ENCODE measurements around the gene PDZD2. TPM values are rescaled to one million over a fixed set of nuclear protein-coding genes. Genes with fewer than 3 reads are reported as not detected.

Gene PDZD2
- total RNA-seq, 2 experiments from 2014 or later = 1.3 to 1.8 TPM

DNA sequence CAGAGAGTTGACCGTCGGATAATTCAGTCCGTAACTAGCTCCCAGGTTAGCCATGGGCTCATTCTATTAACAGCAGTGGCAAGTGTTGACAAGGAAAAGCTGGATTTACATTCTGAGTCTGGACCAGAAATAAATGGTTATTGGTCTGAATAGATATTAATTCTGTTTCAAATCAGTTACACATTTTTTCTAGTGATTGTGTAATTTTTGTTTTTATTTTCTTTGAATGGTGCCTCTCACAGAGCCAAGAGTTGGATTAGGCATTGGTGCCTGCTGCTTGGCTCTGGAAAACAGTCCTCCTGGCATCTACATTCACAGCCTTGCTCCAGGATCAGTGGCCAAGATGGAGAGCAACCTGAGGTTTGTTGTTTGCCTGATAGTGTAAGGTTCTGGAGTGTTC, 420.1 kb downstream of the PDZD2 start:
- Histone ChIP-seq H3K27ac (ENCODE audit: low read depth in 1 of 2, low read length in 2 of 2) (no peak overlapping the region), H3K4me1 (ENCODE audit: insufficient read depth, low read length) (no peaks in the 10 kb centered on the region), H3K4me3 (ENCODE audit: low read length) (no peak overlapping the region), H3K27me3 (ENCODE audit: control insufficient read depth in 1 of 2, insufficient read depth in 2 of 2, low read length in 2 of 2) (no peaks in the 10 kb centered on the region), H3K9me3 (ENCODE audit: control insufficient read depth in 1 of 2, insufficient read depth in 1 of 2, low read length in 2 of 2) (no peaks in the 10 kb centered on the region), H3K36me3 (ENCODE audit: insufficient read depth, low read length) (no peaks in the 10 kb centered on the region)
- intact Hi-C loops (cut with DNase I, micrococcal nuclease) = no loop called here
- no peak for DNase-seq
- Mint-ChIP-seq H3K4me1 (ENCODE audit: low read depth) (no peaks in the 10 kb centered on the region), H3K9me3 (no peaks in the 10 kb centered on the region), H3K27ac (no peak overlapping the region), H3K27me3 (no peaks in the 10 kb centered on the region), H3K4me3 (no peak overlapping the region), H3K36me3 (ENCODE audit: low read depth) (peaks cover under 1% of the 10 kb centered on the region)
- ChIA-PET CTCF (no interaction called here), POLR2A (no interaction called here)
- TF ChIP-seq, protein P1, sequence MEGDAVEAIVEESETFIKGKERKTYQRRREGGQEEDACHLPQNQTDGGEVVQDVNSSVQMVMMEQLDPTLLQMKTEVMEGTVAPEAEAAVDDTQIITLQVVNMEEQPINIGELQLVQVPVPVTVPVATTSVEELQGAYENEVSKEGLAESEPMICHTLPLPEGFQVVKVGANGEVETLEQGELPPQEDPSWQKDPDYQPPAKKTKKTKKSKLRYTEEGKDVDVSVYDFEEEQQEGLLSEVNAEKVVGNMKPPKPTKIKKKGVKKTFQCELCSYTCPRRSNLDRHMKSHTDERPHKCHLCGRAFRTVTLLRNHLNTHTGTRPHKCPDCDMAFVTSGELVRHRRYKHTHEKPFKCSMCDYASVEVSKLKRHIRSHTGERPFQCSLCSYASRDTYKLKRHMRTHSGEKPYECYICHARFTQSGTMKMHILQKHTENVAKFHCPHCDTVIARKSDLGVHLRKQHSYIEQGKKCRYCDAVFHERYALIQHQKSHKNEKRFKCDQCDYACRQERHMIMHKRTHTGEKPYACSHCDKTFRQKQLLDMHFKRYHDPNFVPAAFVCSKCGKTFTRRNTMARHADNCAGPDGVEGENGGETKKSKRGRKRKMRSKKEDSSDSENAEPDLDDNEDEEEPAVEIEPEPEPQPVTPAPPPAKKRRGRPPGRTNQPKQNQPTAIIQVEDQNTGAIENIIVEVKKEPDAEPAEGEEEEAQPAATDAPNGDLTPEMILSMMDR (IDR thresholded peaks at IDR 0.05) = no peak
- no peak for ATAC-seq (ENCODE audit: poor library complexity)

DNA sequence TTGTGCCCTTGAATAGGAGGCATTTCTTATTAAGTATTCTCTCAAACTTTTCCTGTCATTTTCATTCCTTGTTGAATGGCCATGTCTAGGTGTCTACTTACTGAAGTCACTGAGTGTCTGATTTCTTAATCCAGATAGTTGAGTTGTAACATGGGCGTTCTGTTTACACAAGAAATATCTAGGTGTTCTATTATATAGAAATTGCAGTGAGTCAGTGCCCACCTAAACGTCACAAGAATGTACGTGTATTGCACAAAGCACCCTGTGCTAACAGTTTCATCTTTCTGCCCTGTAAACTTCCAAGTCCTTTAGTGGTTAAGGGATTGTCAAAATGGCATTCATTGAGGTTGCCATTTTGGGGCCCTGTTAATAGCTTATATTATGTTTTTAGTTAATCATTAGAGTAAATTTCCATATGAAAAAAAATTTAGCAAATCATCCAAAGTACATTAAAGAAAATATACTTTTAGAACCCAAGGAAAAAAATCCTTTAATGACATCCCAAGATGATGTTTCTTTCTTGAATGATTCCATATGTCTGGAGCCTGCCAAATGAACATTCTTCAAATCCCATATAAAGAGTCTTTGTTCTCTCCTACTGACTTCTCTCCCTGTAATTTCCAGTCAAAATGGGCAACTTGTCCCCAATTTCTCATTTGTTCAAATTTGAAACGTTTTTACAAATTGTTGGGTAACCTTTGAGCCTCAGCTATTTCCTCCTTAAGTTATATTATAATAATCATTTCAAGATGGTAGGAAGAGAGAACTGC, 421.0 kb downstream of the PDZD2 start:
- Histone ChIP-seq H3K36me3 (ENCODE audit: insufficient read depth, low read length) (no peaks in the 10 kb centered on the region), H3K4me1 (ENCODE audit: insufficient read depth, low read length) (no peaks in the 10 kb centered on the region), H3K27ac (ENCODE audit: low read depth in 1 of 2, low read length in 2 of 2) (no peak overlapping the region), H3K9me3 (ENCODE audit: control insufficient read depth in 1 of 2, insufficient read depth in 1 of 2, low read length in 2 of 2) (no peaks in the 10 kb centered on the region), H3K4me3 (ENCODE audit: low read length) (no peak overlapping the region), H3K27me3 (ENCODE audit: control insufficient read depth in 1 of 2, insufficient read depth in 2 of 2, low read length in 2 of 2) (no peaks in the 10 kb centered on the region)
- intact Hi-C loops (cut with DNase I, micrococcal nuclease) = no loop called here
- TF ChIP-seq, protein P1 (IDR thresholded peaks at IDR 0.05) = no peak
- DNase-seq (no peak), ATAC-seq (ENCODE audit: poor library complexity) (no peak)
- CTCF ChIA-PET = no interaction called here
- POLR2A ChIA-PET = no interaction called here
- Mint-ChIP-seq H3K27ac (no peak overlapping the region), H3K36me3 (ENCODE audit: low read depth) (no peaks in the 10 kb centered on the region), H3K4me1 (ENCODE audit: low read depth) (no peaks in the 10 kb centered on the region), H3K9me3 (no peaks in the 10 kb centered on the region), H3K4me3 (no peak overlapping the region), H3K27me3 (no peaks in the 10 kb centered on the region)

GRCh38 chr5:32061236-32061635, 422.3 kb downstream of the PDZD2 start:
- Mint-ChIP-seq H3K4me1 (ENCODE audit: low read depth) (no peaks in the 10 kb centered on the region), H3K4me3 (no peak overlapping the region), H3K27me3 (no peaks in the 10 kb centered on the region), H3K9me3 (no peaks in the 10 kb centered on the region), H3K36me3 (ENCODE audit: low read depth) (no peaks in the 10 kb centered on the region), H3K27ac (no peak overlapping the region)
- TF ChIP-seq, protein P1 (IDR thresholded peaks at IDR 0.05) = no peak
- H3K36me3 ChIP-seq (ENCODE audit: insufficient read depth, low read length) = no peaks in the 10 kb centered on the region
- H3K27ac ChIP-seq (ENCODE audit: low read depth in 1 of 2, low read length in 2 of 2) = no peak overlapping the region
- H3K27me3 ChIP-seq (ENCODE audit: control insufficient read depth in 1 of 2, insufficient read depth in 2 of 2, low read length in 2 of 2) = no peaks in the 10 kb centered on the region
- H3K4me3 ChIP-seq (ENCODE audit: low read length) = no peak overlapping the region
- H3K4me1 ChIP-seq (ENCODE audit: insufficient read depth, low read length) = no peaks in the 10 kb centered on the region
- POLR2A ChIA-PET = no interaction called here
- intact Hi-C loops (cut with DNase I, micrococcal nuclease) = no loop called here
- no peaks in the 10 kb centered on the region for H3K9me3 ChIP-seq (ENCODE audit: control insufficient read depth in 1 of 2, insufficient read depth in 1 of 2, low read length in 2 of 2)
- ATAC-seq (ENCODE audit: poor library complexity) (no peak), DNase-seq (no peak)
- CTCF ChIA-PET = interaction anchor here (0.6 kb wide), 1 partner anchor 51 kb away, joined by 4 read pairs; no protein-coding TSS in a partner anchor
